ENCODE data around the gene C11orf91.

GRCh38 chr11:33743291-33743690, 42.7 kb upstream of the C11orf91 start:
- TF ChIP-seq POLR2A (IDR thresholded peaks at IDR 0.05) (no peak), CTCF (IDR thresholded peaks at IDR 0.05) (no peak)

Data from vagina (tissue), 2 donors.